ENCODE results near the gene RNF187. TPM values are rescaled to one million over a fixed set of nuclear protein-coding genes. Genes with fewer than 3 reads are reported as not detected.
"Not testable (repeated sequence)": the region's sequence is repeated elsewhere in the genome, so short reads cannot be mapped to it uniquely, and the experiment has no call there.

The RNF187 gene
- total RNA-seq, 2 donors from 2014 or later = 78.4 to 88.2 TPM

- intact Hi-C loops (cut with DNase I) = no loop called here
- DNase-seq (peak; percentile 89), ATAC-seq (peak; percentile 96 to 97)
Observed at GRCh38 chr1:228457396-228458176, 29.6 kb upstream of the RNF187 start.

GRCh38 chr1:228459091-228459993, 27.8 kb upstream of the RNF187 start:
- ATAC-seq = peak; percentile 23 to 52
- intact Hi-C loops (cut with DNase I) = no loop called here
- peak; percentile 74 for DNase-seq

GRCh38 chr1:228460821-228461220, 26.4 kb upstream of the RNF187 start:
- ATAC-seq (no peak), DNase-seq (no peak)
- intact Hi-C loops (cut with DNase I) = no loop called here

GRCh38 chr1:228462560-228462959, 24.6 kb upstream of the RNF187 start:
- ATAC-seq (no peak), DNase-seq (no peak)
- intact Hi-C loops (cut with DNase I) = no loop called here

- ATAC-seq (no peak), DNase-seq (no peak)
- intact Hi-C loops (cut with DNase I) = no loop called here
Observed at GRCh38 chr1:228463009-228463558, 24.1 kb upstream of the RNF187 start.

GRCh38 chr1:228463559-228464455, 23.4 kb upstream of the RNF187 start:
- ATAC-seq (peak; percentile 16 to 39), DNase-seq (peak; percentile 50)
- intact Hi-C loops (cut with DNase I) = no loop called here

- peak; percentile 91 to 96 for ATAC-seq
- intact Hi-C loops (cut with DNase I) = no loop called here
- DNase-seq = peak; percentile 80
Observed at GRCh38 chr1:228464487-228464983, 22.6 kb upstream of the RNF187 start.

- intact Hi-C loops (cut with DNase I) = no loop called here
- no peak for DNase-seq
- ATAC-seq = no peak
Observed at GRCh38 chr1:228465141-228465540, 22.0 kb upstream of the RNF187 start.

- intact Hi-C loops (cut with DNase I) = no loop called here
- ATAC-seq = no peak
- no peak for DNase-seq
Observed at GRCh38 chr1:228465571-228466146, 21.5 kb upstream of the RNF187 start.

- DNase-seq; ATAC-seq; intact Hi-C loops (cut with DNase I): not testable (repeated sequence)
Observed at GRCh38 chr1:228468188-228468587, 19.0 kb upstream of the RNF187 start.

GRCh38 chr1:228469413-228470162, 17.6 kb upstream of the RNF187 start:
- ATAC-seq (no peak), DNase-seq (no peak)
- intact Hi-C loops (cut with DNase I) = no loop called here

- DNase-seq (no peak), ATAC-seq (no peak)
- intact Hi-C loops (cut with DNase I) = no loop called here
Observed at GRCh38 chr1:228471154-228471761, 15.9 kb upstream of the RNF187 start.

- DNase-seq (no peak), ATAC-seq (peak in 1 of 2 donors; percentile 54)
- intact Hi-C loops (cut with DNase I) = no loop called here
Observed at GRCh38 chr1:228471762-228472398, 15.3 kb upstream of the RNF187 start.

GRCh38 chr1:228472655-228473054, 14.5 kb upstream of the RNF187 start:
- intact Hi-C loops (cut with DNase I) = no loop called here
- no peak for ATAC-seq

GRCh38 chr1:228474507-228474906, 12.7 kb upstream of the RNF187 start:
- intact Hi-C loops (cut with DNase I) = no loop called here
- DNase-seq = no peak
- no peak for ATAC-seq

More at GRCh38 chr1:228472655-228473054, 14.5 kb upstream of the RNF187 start:
- no peak for DNase-seq

GRCh38 chr1:228475812-228476211, 11.4 kb upstream of the RNF187 start:
- intact Hi-C loops (cut with DNase I) = no loop called here
- DNase-seq (no peak), ATAC-seq (no peak)

GRCh38 chr1:228477263-228477662, 9.9 kb upstream of the RNF187 start:
- DNase-seq (no peak), ATAC-seq (no peak)
- intact Hi-C loops (cut with DNase I) = no loop called here
